ENCODE data around the gene RNASE12. TPM values are rescaled to one million over a fixed set of nuclear protein-coding genes. Genes with fewer than 3 reads are reported as not detected.

The RNASE12 gene
- polyA plus RNA-seq, 1 of the 3 experiments (the other 2 are of a cell fraction), result not detected

DNA sequence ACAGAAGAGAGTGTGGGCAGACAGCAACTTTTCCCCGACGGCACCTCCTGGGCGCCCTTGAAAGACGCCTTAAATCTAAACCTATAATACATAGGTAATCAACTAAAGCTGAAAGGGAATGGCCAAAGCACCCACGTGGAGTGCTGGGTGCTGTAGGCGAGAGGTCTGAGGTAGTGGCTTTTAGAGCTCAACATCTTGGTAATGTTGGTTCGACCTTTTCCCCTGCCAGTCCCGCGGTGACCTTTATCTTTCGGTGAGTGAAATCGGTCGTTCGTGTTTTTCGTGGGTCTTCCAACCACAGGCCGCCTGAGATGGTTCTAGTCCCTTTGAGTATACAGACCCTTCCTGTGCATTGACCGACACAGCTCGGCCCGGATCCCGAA, 41.3 kb upstream of the RNASE12 start:
- TF ChIP-seq, protein P1, sequence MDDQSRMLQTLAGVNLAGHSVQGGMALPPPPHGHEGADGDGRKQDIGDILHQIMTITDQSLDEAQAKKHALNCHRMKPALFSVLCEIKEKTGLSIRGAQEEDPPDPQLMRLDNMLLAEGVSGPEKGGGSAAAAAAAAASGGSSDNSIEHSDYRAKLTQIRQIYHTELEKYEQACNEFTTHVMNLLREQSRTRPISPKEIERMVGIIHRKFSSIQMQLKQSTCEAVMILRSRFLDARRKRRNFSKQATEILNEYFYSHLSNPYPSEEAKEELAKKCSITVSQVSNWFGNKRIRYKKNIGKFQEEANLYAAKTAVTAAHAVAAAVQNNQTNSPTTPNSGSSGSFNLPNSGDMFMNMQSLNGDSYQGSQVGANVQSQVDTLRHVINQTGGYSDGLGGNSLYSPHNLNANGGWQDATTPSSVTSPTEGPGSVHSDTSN (IDR thresholded peaks at IDR 0.05), result no peak
- TF ChIP-seq SIN3A (IDR thresholded peaks at IDR 0.05; ENCODE audit: borderline replicate concordance, low read depth, low read length) (no peak), GABPA (IDR thresholded peaks at IDR 0.05; ENCODE audit: low read depth) (no peak), CHD2 (IDR thresholded peaks at IDR 0.05; ENCODE audit: low read length, partially characterized antibody) (no peak), EP300 (IDR thresholded peaks at IDR 0.05; ENCODE audit: borderline replicate concordance in 1 of 2, low read depth in 1 of 2, low read length in 1 of 2) (no peak), TCF12 (IDR thresholded peaks at IDR 0.05) (no peak), MEF2A (IDR thresholded peaks at IDR 0.05; ENCODE audit: borderline replicate concordance, low read depth) (no peak), TAF1 (IDR thresholded peaks at IDR 0.05; ENCODE audit: borderline replicate concordance, low read depth, low read length) (no peak), RXRA (IDR thresholded peaks at IDR 0.05; ENCODE audit: borderline replicate concordance, low read depth) (no peak), FOXJ3 (CRISPR knock-in tag; IDR thresholded peaks at IDR 0.05) (no peak), ELF1 (IDR thresholded peaks at IDR 0.05) (no peak), FOSL2 (IDR thresholded peaks at IDR 0.05; ENCODE audit: borderline replicate concordance, low read depth) (no peak)
- TF ChIP-seq, protein P2, sequence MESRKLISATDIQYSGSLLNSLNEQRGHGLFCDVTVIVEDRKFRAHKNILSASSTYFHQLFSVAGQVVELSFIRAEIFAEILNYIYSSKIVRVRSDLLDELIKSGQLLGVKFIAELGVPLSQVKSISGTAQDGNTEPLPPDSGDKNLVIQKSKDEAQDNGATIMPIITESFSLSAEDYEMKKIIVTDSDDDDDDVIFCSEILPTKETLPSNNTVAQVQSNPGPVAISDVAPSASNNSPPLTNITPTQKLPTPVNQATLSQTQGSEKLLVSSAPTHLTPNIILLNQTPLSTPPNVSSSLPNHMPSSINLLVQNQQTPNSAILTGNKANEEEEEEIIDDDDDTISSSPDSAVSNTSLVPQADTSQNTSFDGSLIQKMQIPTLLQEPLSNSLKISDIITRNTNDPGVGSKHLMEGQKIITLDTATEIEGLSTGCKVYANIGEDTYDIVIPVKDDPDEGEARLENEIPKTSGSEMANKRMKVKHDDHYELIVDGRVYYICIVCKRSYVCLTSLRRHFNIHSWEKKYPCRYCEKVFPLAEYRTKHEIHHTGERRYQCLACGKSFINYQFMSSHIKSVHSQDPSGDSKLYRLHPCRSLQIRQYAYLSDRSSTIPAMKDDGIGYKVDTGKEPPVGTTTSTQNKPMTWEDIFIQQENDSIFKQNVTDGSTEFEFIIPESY (IDR thresholded peaks at IDR 0.05; ENCODE audit: borderline replicate concordance, low read depth), result no peak
- TF ChIP-seq, protein P3, sequence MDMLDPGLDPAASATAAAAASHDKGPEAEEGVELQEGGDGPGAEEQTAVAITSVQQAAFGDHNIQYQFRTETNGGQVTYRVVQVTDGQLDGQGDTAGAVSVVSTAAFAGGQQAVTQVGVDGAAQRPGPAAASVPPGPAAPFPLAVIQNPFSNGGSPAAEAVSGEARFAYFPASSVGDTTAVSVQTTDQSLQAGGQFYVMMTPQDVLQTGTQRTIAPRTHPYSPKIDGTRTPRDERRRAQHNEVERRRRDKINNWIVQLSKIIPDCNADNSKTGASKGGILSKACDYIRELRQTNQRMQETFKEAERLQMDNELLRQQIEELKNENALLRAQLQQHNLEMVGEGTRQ (IDR thresholded peaks at IDR 0.05; ENCODE audit: borderline replicate concordance, low read depth, low read length), result no peak
- no peak overlapping the region for H2AFZ ChIP-seq (ENCODE audit: low read depth)
- H3K9ac ChIP-seq, result no peak overlapping the region
- peaks cover 7% of the 10 kb centered on the region for H4K20me1 ChIP-seq (ENCODE audit: insufficient read depth)
- no peak for DNase-seq
- H3K4me3 ChIP-seq (ENCODE audit: low read depth in 2 of 2, low read length in 1 of 2), result peak overlapping the region; percentile 51 to 62
- H3K9me2 ChIP-seq, result no peaks in the 10 kb centered on the region
- ChIA-PET CTCF (interaction anchor here (1.5 kb wide), 1 partner anchor 23 kb away, joined by 8 read pairs; no protein-coding TSS in a partner anchor), POLR2A (no interaction called here)
- no peaks in the 10 kb centered on the region for H3K36me3 ChIP-seq (replicated peaks in 1 of 2; ENCODE audit: control insufficient read depth in 1 of 2, insufficient read depth in 2 of 2, low read length in 1 of 2)
- peak overlapping the region; percentile 93 for H3K4me2 ChIP-seq
- peaks cover 19% of the 10 kb centered on the region for H3F3A ChIP-seq (replicated peaks; ENCODE audit: insufficient read depth)
- no peaks in the 10 kb centered on the region for H3K79me2 ChIP-seq (ENCODE audit: insufficient read depth)
- peaks cover 0 to 19% of the 10 kb centered on the region in 2 experiments; a peak in 2 of 4 replicates for H3K4me1 ChIP-seq (ENCODE audit: control insufficient read depth in 1 of 2, insufficient read depth in 2 of 2, low read depth in 1 of 2, low read length in 1 of 2)
- 4% methylated on average over 19 of the region's 19 CpGs for WGBS (ENCODE audit: low lambda C conversion rate)
- peaks cover 34% of the 10 kb centered on the region; the same call in 1 of the 2 replicates for H3K27me3 ChIP-seq (ENCODE audit: insufficient read depth)
- H3K27ac ChIP-seq (ENCODE audit: low read depth in 2 of 2, low read length in 1 of 2), result no peak overlapping the region
- H3K9me3 ChIP-seq, result no peaks in the 10 kb centered on the region
